Measurements from ENCODE around the gene ARHGDIG.

DNA sequence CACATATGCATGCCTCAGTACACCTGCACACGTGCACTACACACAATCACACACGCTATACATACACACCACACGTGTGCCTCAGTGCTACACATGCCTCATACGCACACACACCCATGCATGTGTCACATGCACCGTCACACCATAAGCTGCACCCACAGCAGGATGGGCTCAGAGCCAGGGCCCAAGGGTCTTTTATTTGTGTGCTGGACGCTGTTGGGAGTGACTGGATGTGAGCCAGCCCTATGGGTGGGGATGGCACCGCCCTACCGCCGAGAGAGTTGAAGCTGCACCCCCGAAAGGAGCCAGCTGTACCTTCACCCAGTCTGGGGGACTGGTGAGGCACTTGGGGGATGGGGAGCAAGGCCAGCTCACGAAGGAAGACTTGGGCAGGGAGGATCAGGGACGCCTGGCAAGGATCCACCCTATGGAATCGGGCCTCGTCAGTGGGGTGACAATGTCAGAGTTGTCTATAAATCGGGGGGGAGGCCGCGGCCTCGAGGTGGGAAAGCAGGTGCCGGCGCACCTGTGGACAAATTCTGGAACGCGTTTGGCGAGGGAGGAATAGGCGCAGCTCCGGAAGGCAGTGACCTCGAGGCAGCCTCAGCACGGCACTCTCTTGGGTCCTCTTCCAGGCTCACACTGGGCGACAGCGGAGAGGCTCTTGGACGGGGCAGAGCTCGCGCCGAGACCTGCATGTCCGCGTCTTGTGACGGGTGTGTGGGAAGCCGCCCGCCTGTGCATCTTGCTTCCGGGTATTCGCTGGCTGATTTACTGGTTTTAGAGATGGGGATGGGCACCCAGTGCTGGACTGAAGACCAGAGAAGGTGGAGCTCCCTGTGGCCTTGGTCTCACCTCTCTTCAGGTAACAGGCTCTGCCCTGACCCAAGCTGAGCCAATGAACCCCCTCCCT, 12.0 kb upstream of the ARHGDIG start:
- no peak for TF ChIP-seq EZH2 (IDR thresholded peaks at IDR 0.05)
- no peak for TF ChIP-seq EZH2phosphoT487 (IDR thresholded peaks at IDR 0.05)
- TF ChIP-seq, protein P1, sequence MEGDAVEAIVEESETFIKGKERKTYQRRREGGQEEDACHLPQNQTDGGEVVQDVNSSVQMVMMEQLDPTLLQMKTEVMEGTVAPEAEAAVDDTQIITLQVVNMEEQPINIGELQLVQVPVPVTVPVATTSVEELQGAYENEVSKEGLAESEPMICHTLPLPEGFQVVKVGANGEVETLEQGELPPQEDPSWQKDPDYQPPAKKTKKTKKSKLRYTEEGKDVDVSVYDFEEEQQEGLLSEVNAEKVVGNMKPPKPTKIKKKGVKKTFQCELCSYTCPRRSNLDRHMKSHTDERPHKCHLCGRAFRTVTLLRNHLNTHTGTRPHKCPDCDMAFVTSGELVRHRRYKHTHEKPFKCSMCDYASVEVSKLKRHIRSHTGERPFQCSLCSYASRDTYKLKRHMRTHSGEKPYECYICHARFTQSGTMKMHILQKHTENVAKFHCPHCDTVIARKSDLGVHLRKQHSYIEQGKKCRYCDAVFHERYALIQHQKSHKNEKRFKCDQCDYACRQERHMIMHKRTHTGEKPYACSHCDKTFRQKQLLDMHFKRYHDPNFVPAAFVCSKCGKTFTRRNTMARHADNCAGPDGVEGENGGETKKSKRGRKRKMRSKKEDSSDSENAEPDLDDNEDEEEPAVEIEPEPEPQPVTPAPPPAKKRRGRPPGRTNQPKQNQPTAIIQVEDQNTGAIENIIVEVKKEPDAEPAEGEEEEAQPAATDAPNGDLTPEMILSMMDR (IDR thresholded peaks at IDR 0.05) = no peak
